NCI-H774 (cell line): ENCODE measurements around the gene ST7L.

Experiments
- DNase-seq: peaks from one replicate; lab custom pipeline; 2025; lab: John Stamatoyannopoulos, UW

The ST7L gene

GRCh38 chr1:112515311-112516009 lies 103.5 kb downstream of the ST7L start:
- DNase-seq, result no peak

GRCh38 chr1:112514901-112515300 lies 104.0 kb downstream of the ST7L start:
- no peak for DNase-seq

- no peak for DNase-seq
Observed at GRCh38 chr1:112513112-112513870, 105.7 kb downstream of the ST7L start.

GRCh38 chr1:112511897-112512296 lies 107.0 kb downstream of the ST7L start:
- no peak for DNase-seq

GRCh38 chr1:112510340-112510739 lies 108.6 kb downstream of the ST7L start:
- DNase-seq, result no peak

- no peak for DNase-seq
Observed at GRCh38 chr1:112509660-112510178, 109.2 kb downstream of the ST7L start.

- DNase-seq, result no peak
Observed at GRCh38 chr1:112509005-112509659, 109.8 kb downstream of the ST7L start.

- DNase-seq, result no peak
Observed at GRCh38 chr1:112508278-112509004, 110.5 kb downstream of the ST7L start, which contains the start of gene WNT2B. WNT2B (plus strand) TSS chr1:112508965; CDS start chr1:112509263, 298 bp downstream.

- no peak for DNase-seq
Observed at GRCh38 chr1:112507921-112508277, 111.0 kb downstream of the ST7L start.

GRCh38 chr1:112507336-112507735 lies 111.6 kb downstream of the ST7L start:
- no peak for DNase-seq

GRCh38 chr1:112506731-112507130 lies 112.2 kb downstream of the ST7L start:
- DNase-seq, result no peak

- DNase-seq, result no peak
Observed at GRCh38 chr1:112506306-112506705, 112.6 kb downstream of the ST7L start.

- DNase-seq, result no peak
Observed at GRCh38 chr1:112505878-112506277, 113.1 kb downstream of the ST7L start.

- DNase-seq, result no peak
Observed at GRCh38 chr1:112505400-112505785, 113.5 kb downstream of the ST7L start.

GRCh38 chr1:112504661-112505399 lies 114.1 kb downstream of the ST7L start:
- no peak for DNase-seq

- DNase-seq, result no peak
Observed at GRCh38 chr1:112504001-112504660, 114.8 kb downstream of the ST7L start.

GRCh38 chr1:112502826-112503225 lies 116.1 kb downstream of the ST7L start:
- no peak for DNase-seq

GRCh38 chr1:112501810-112502641 lies 116.9 kb downstream of the ST7L start:
- DNase-seq, result peak; percentile 29

- DNase-seq, result no peak
Observed at GRCh38 chr1:112496290-112496689, 122.7 kb downstream of the ST7L start.

GRCh38 chr1:112493351-112493750 lies 125.6 kb downstream of the ST7L start:
- no peak for DNase-seq
